Stimulated activated naive B cell treated with anti-CD40 and anti-IgM and Interleukin-4, amounts not matched to agents 10 μg/mL and 1 μg/mL and 100 μg/mL, for 72 hours (primary cell): ENCODE results near the gene HOXA5.

Experiments used
- ATAC-seq, 2 donors: fragments of 150-1000 bp; cut with Tn5 transposase; replicated peaks; 2 replicates each; pipeline ENCODE4 v1.10.0; 2021; ENCODE audit warnings: moderate library complexity in 1 of 2
- DNase-seq: peaks from one replicate; pipeline ENCODE4 v3.0.0; 2021
- H3K27ac Mint-ChIP-seq: one replicate; pipeline ENCODE4 v1.8.0; 2022; ENCODE audit warnings: mild to moderate bottlenecking, mixed read lengths
- H3K27me3 Mint-ChIP-seq, 2 donors: one replicate each; pipeline ENCODE4 v1.8.0; 2022; ENCODE audit warnings: mixed read lengths in 2 of 2
- H3K36me3 Mint-ChIP-seq, 2 donors: one replicate each; pipeline ENCODE4 v1.8.0; 2022; ENCODE audit warnings: mixed read lengths in 2 of 2, mild to moderate bottlenecking in 1 of 2
- H3K4me1 Mint-ChIP-seq, 2 donors: one replicate each; pipeline ENCODE4 v1.8.0; 2022; ENCODE audit warnings: mixed read lengths in 2 of 2, mild to moderate bottlenecking in 1 of 2
- H3K4me3 Mint-ChIP-seq, 2 donors: one replicate each; pipeline ENCODE4 v1.8.0; 2022; ENCODE audit warnings: mild to moderate bottlenecking in 2 of 2, mixed read lengths in 2 of 2, moderate library complexity in 1 of 2
- H3K9me3 Mint-ChIP-seq, 2 donors: one replicate each; pipeline ENCODE4 v1.8.0; 2022; ENCODE audit warnings: mixed read lengths in 2 of 2, mild to moderate bottlenecking in 1 of 2

Gene HOXA5

GRCh38 chr7:27126596-27127327 lies 16.7 kb downstream of the HOXA5 start:
- Mint-ChIP-seq H3K27ac (no peak overlapping the region), H3K4me3 (no peak overlapping the region), H3K36me3 (peaks cover 2 to 4% of the 10 kb centered on the region in 2 donors), H3K4me1 (no peaks in the 10 kb centered on the region), H3K27me3 (peaks cover 50 to 56% of the 10 kb centered on the region in 2 donors), H3K9me3 (peaks cover 0 to 4% of the 10 kb centered on the region in 2 donors)
- DNase-seq: no peak
- no peak for ATAC-seq

GRCh38 chr7:27125986-27126394 lies 17.5 kb downstream of the HOXA5 start:
- H3K4me1 Mint-ChIP-seq: no peaks in the 10 kb centered on the region
- H3K36me3 Mint-ChIP-seq: peaks cover 2 to 4% of the 10 kb centered on the region in 2 donors
- peaks cover 0 to 4% of the 10 kb centered on the region in 2 donors for H3K9me3 Mint-ChIP-seq
- no peak for ATAC-seq
- H3K27ac Mint-ChIP-seq: no peak overlapping the region
- DNase-seq: no peak
- H3K27me3 Mint-ChIP-seq: peaks cover 48 to 50% of the 10 kb centered on the region in 2 donors
- H3K4me3 Mint-ChIP-seq: no peak overlapping the region

- Mint-ChIP-seq H3K36me3 (peaks cover 2 to 4% of the 10 kb centered on the region in 2 donors), H3K27ac (no peak overlapping the region), H3K4me1 (no peaks in the 10 kb centered on the region), H3K9me3 (peaks cover 0 to 4% of the 10 kb centered on the region in 2 donors), H3K27me3 (peaks cover 48 to 50% of the 10 kb centered on the region in 2 donors), H3K4me3 (no peak overlapping the region)
- DNase-seq (no peak), ATAC-seq (no peak)
These were observed 18.4 kb downstream of the HOXA5 start for GRCh38 chr7:27124902-27125689.

GRCh38 chr7:27124096-27124901 lies 19.2 kb downstream of the HOXA5 start:
- ATAC-seq (no peak), DNase-seq (no peak)
- Mint-ChIP-seq H3K27me3 (peaks cover 44 to 47% of the 10 kb centered on the region in 2 donors), H3K9me3 (peaks cover 0 to 4% of the 10 kb centered on the region in 2 donors), H3K4me1 (no peaks in the 10 kb centered on the region), H3K27ac (no peak overlapping the region), H3K36me3 (peaks cover 2 to 4% of the 10 kb centered on the region in 2 donors), H3K4me3 (no peak overlapping the region)

- ATAC-seq: no peak
- H3K36me3 Mint-ChIP-seq: no peaks in the 10 kb centered on the region
These were observed 19.9 kb downstream of the HOXA5 start for GRCh38 chr7:27123477-27124053.

GRCh38 chr7:27123007-27123476 lies 20.4 kb downstream of the HOXA5 start:
- Mint-ChIP-seq H3K27ac (no peak overlapping the region), H3K9me3 (no peaks in the 10 kb centered on the region), H3K27me3 (peaks cover 34 to 35% of the 10 kb centered on the region in 2 donors), H3K4me1 (no peaks in the 10 kb centered on the region), H3K36me3 (no peaks in the 10 kb centered on the region), H3K4me3 (no peak overlapping the region)
- ATAC-seq (no peak), DNase-seq (no peak)

More at GRCh38 chr7:27123477-27124053, 19.9 kb downstream of the HOXA5 start:
- no peaks in the 10 kb centered on the region for H3K4me1 Mint-ChIP-seq
- DNase-seq: no peak
- no peak overlapping the region for H3K27ac Mint-ChIP-seq
- H3K9me3 Mint-ChIP-seq: no peaks in the 10 kb centered on the region
- peaks cover 36 to 40% of the 10 kb centered on the region in 2 donors for H3K27me3 Mint-ChIP-seq
- H3K4me3 Mint-ChIP-seq: no peak overlapping the region

GRCh38 chr7:27122077-27122910 lies 21.2 kb downstream of the HOXA5 start:
- no peaks in the 10 kb centered on the region for H3K9me3 Mint-ChIP-seq
- no peak overlapping the region for H3K4me3 Mint-ChIP-seq
- DNase-seq (no peak), ATAC-seq (no peak)
- no peak overlapping the region for H3K27ac Mint-ChIP-seq
- no peaks in the 10 kb centered on the region for H3K36me3 Mint-ChIP-seq
- peaks cover 28 to 29% of the 10 kb centered on the region in 2 donors for H3K27me3 Mint-ChIP-seq
- no peaks in the 10 kb centered on the region for H3K4me1 Mint-ChIP-seq

GRCh38 chr7:27121684-27122076 lies 21.8 kb downstream of the HOXA5 start:
- H3K27me3 Mint-ChIP-seq: peaks cover 23 to 31% of the 10 kb centered on the region in 2 donors

GRCh38 chr7:27119412-27119911 lies 24.0 kb downstream of the HOXA5 start:
- H3K4me3 Mint-ChIP-seq: no peak overlapping the region
- no peaks in the 10 kb centered on the region for H3K9me3 Mint-ChIP-seq
- DNase-seq (no peak), ATAC-seq (no peak)
- no peak overlapping the region for H3K27ac Mint-ChIP-seq
- no peaks in the 10 kb centered on the region for H3K36me3 Mint-ChIP-seq
- peaks cover 2 to 16% of the 10 kb centered on the region in 2 donors for H3K27me3 Mint-ChIP-seq
- H3K4me1 Mint-ChIP-seq: no peaks in the 10 kb centered on the region

More at GRCh38 chr7:27121684-27122076, 21.8 kb downstream of the HOXA5 start:
- H3K4me3 Mint-ChIP-seq: no peak overlapping the region
- H3K27ac Mint-ChIP-seq: no peak overlapping the region
- H3K36me3 Mint-ChIP-seq: no peaks in the 10 kb centered on the region
- H3K9me3 Mint-ChIP-seq: no peaks in the 10 kb centered on the region
- ATAC-seq (no peak), DNase-seq (no peak)
- H3K4me1 Mint-ChIP-seq: no peaks in the 10 kb centered on the region

GRCh38 chr7:27118580-27118979 lies 24.9 kb downstream of the HOXA5 start:
- Mint-ChIP-seq H3K4me3 (no peak overlapping the region), H3K27ac (no peak overlapping the region), H3K27me3 (peaks cover 0 to 10% of the 10 kb centered on the region in 2 donors), H3K36me3 (no peaks in the 10 kb centered on the region), H3K9me3 (no peaks in the 10 kb centered on the region), H3K4me1 (no peaks in the 10 kb centered on the region)
- no peak for DNase-seq
- no peak for ATAC-seq

- Mint-ChIP-seq H3K4me1 (no peaks in the 10 kb centered on the region), H3K4me3 (no peak overlapping the region), H3K36me3 (no peaks in the 10 kb centered on the region), H3K27ac (no peak overlapping the region), H3K27me3 (peaks cover 4 to 13% of the 10 kb centered on the region in 2 donors), H3K9me3 (no peaks in the 10 kb centered on the region)
- DNase-seq (no peak), ATAC-seq (no peak)
These were observed 25.5 kb downstream of the HOXA5 start for GRCh38 chr7:27117887-27118491.

- Mint-ChIP-seq H3K27ac (no peak overlapping the region), H3K4me1 (no peaks in the 10 kb centered on the region), H3K9me3 (no peaks in the 10 kb centered on the region), H3K4me3 (no peak overlapping the region), H3K36me3 (no peaks in the 10 kb centered on the region), H3K27me3 (peaks cover 4 to 13% of the 10 kb centered on the region in 2 donors)
- DNase-seq (no peak), ATAC-seq (no peak)
These were observed 26.3 kb downstream of the HOXA5 start for GRCh38 chr7:27116962-27117886.
